G401.6 (cell line): ENCODE data around the gene EPHA5.
"Not testable (repeated sequence)": the region's sequence is repeated elsewhere in the genome, so short reads cannot be mapped to it uniquely, and the experiment has no call there.

Experiments used
- FAIRE-seq: peaks from 2 replicates; lab custom pipeline; 2012; peaks lifted over from hg19 to GRCh38; lab: Jason Lieb, UNC

EPHA5 gene

DNA sequence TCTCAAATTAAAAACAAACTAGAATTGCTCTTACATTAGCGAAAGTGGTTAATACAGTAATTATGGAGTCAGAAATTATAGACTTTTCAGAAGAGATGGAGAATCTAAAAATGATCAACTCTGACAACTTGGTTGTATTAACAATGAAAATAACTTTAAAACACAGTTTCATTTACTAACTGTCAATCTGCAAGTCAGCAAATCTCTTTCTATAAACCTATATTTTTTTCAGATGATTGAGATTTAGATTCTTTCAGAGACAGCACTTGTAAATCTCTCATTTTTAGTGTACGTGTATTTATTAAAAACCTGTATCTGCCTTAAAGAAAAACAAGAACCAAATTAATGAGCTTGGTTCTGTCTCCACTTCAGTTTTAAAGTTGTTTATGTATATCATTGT is 311.4 kb downstream of the EPHA5 start:
- FAIRE-seq = peak; percentile 27

DNA sequence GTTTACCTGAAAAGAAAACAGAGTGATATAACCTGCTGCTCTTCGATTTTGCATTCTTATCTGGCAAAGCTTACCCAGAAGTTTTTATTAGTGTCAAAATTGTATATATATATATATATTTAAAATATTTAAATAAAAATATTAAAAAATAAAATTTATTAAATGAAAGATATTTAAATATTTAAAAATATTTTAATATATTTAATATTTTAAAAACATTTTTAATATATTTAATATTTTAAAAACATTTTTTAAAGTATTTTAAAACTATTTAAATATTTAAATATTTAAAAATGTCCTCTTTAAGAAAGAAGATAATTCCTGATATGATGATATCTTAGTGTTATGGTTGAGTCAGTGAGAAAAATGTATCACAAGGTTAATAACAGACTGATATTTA is 317.2 kb downstream of the EPHA5 start:
- peak; percentile 97 for FAIRE-seq

GRCh38 chr4:65344278-65344825 is 325.9 kb downstream of the EPHA5 start:
- FAIRE-seq = no peak

DNA sequence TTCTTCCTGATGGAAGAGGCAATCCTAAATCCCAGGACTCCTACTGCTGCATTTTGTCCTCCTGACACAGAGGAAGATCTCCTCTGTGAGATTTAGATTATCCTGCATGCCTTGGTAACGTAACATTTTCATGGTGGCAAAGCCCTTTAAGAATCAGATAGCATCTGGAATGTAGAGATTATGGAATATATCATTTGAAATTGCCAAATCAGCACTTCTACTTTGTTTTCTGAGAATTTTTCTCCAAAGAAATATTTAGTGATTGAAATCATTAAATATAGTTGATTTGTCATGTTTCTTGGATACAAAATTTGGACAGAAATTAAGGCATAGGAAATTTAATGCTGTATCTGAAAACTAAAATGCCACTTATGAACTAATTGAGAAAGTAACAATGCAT is 326.9 kb downstream of the EPHA5 start:
- FAIRE-seq = no peak

DNA sequence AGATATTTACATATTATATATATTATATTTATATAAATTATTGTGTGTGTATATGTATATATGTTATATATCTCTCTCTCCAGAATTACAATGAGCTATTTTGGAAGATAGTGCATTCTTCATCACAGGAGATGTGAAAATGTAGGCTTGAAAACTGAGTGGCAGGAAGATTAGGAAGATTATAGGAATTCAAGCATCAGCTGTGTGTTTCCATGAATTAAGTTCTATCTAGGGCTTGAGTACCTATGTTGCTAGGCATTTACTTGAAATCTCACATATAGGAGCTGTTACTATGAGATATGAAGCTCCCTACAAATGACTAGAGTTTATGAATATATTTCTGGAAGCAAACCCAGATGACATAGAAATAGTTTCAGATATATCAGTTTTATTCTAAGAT is 328.7 kb downstream of the EPHA5 start:
- FAIRE-seq = no peak

GRCh38 chr4:65340382-65341109 is 329.7 kb downstream of the EPHA5 start:
- no peak for FAIRE-seq

GRCh38 chr4:65337371-65337770 is 332.9 kb downstream of the EPHA5 start:
- no peak for FAIRE-seq

- no peak for FAIRE-seq
Observed at GRCh38 chr4:65336465-65336864, 333.8 kb downstream of the EPHA5 start.

DNA sequence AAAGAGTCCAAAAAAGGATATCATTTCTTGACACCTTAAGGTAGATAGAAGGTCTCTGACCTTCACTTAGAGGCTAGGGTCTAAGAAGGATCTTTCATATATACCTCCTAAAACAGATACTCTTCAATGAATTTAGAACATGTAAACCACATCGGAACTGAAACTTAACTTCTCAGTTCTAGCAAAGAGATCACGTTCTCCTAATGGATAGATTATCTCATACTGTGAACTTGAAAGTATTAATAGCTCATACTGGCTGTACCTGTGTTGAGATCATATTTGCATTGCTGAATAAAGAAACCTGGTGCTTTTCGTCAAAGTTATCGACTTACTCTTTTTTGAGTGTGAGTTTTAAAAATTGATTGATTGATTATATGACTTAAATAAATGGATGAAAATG is 353.8 kb downstream of the EPHA5 start:
- FAIRE-seq = no peak

DNA sequence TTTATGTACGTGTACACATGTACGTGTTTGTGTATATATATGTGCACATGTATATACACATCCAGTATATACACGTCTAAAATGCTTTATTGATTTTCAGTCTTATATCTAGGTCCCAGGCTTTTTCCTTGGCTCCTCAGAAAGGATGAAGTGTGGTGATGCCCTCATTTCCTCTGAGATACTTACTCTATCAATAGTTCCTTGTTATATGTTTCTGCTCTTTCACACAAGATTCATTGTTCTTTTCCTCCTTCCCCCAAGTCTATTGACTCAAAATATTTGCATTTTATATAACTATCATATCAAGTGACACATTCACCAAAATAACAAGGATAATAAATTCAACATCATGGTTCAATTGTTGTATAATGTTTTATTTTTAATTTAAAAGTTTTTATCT is 359.2 kb downstream of the EPHA5 start:
- peak; percentile 57 for FAIRE-seq

DNA sequence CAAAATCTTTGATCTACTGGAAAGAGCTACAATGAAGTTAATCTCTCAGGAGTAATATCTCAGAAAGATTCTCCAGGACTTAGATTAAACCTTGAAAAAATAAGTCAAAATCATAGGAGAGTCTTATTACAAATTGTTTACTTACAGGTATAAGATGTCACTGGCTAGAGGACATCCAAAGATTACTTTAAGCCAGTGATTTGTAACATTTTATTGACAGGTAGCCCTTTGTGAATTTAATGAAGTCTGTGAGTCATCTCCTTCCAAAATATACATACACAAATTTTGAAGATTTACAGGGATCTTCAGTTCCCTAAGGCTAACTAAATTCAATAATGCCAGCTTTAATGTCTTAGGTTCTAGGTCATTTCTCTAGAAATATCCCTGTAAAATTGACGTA is 359.7 kb downstream of the EPHA5 start:
- FAIRE-seq = no peak

DNA sequence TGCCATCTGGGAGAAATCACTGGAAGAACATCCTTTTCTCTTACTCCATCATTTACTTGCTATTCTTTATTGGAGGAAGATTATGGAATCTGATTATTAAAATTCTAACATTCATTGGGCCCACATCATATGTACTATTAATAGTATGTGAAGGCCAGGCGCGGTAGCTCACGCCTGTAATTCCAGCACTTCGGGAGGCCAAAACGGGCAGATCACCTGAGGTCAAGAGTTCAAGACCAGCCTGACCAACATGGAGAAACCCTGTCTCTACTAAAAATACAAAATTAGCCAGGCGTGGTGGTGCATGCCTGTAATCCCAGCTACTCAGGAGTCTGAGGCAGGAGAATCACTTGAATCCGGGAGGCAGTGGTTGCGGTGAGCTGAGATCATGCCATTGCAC is 361.7 kb downstream of the EPHA5 start:
- not testable (repeated sequence) for FAIRE-seq

DNA sequence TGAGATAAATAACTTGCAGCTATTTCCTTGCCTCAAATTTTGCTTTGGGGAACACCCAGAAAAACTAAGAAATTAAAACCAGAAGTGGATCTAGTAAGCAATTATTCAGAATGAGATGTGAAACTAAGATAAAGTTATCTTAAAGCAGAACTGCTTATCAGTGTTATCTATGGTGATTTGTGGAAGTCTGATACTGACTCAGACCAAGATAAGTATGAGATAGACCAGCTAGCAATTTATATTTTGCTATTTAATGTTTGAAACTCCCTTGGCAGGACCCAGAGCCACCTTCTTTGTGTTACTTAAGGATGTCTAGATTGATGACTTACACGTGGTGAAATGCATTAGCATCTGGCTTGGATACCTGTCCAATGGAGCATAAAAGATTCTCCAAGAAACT is 368.1 kb downstream of the EPHA5 start:
- no peak for FAIRE-seq

DNA sequence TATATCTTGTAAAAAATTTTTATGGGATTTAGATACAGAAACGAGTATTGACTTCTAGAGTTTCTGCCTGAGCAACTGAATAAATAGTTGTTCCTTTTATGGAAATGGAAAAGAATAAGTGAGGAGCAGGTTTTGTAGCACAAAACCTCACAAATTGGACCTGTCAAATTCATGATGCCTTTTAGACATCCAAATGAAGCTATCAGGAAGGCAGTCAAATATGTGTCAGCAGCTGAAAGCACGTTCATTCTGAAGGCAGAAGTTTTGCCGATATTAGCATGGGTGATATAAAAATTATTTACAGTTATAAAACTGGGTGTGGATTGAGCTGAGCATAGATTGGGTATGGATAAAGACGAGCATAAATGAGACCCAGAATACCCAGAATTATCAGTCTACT is 374.0 kb downstream of the EPHA5 start:
- FAIRE-seq = no peak

GRCh38 chr4:65287071-65287470 is 383.2 kb downstream of the EPHA5 start:
- FAIRE-seq = no peak
